ENCODE measurements around the gene TRPM3. TPM values are rescaled to one million over a fixed set of nuclear protein-coding genes. Genes with fewer than 3 reads are reported as not detected.

Gene TRPM3
- total RNA-seq, 2 donors from 2014 or later = not detected

GRCh38 chr9:71120501-71121247 is 747 bp downstream of the TRPM3 start:
- ATAC-seq (replicated peaks) = no peak

GRCh38 chr9:71119746-71120145 is 1.7 kb downstream of the TRPM3 start:
- Mint-ChIP-seq H3K36me3 (ENCODE audit: low read depth) (no peaks in the 10 kb centered on the region), H3K27ac (no peak overlapping the region), H3K9me3 (no peaks in the 10 kb centered on the region), H3K4me3 (no peak overlapping the region), H3K27me3 (peaks cover 18% of the 10 kb centered on the region), H3K4me1 (no peaks in the 10 kb centered on the region)
- ATAC-seq (replicated peaks) = no peak

More at GRCh38 chr9:71120501-71121247, 747 bp downstream of the TRPM3 start:
- Mint-ChIP-seq H3K27ac (no peak overlapping the region), H3K4me3 (no peak overlapping the region), H3K9me3 (no peaks in the 10 kb centered on the region), H3K36me3 (ENCODE audit: low read depth) (no peaks in the 10 kb centered on the region), H3K27me3 (peaks cover 23% of the 10 kb centered on the region), H3K4me1 (no peaks in the 10 kb centered on the region)

- Mint-ChIP-seq H3K9me3 (no peaks in the 10 kb centered on the region), H3K4me1 (no peaks in the 10 kb centered on the region), H3K27ac (no peak overlapping the region), H3K36me3 (ENCODE audit: low read depth) (no peaks in the 10 kb centered on the region), H3K4me3 (no peak overlapping the region), H3K27me3 (peaks cover 15% of the 10 kb centered on the region)
- ATAC-seq (replicated peaks) = no peak
These were observed 3.1 kb downstream of the TRPM3 start for GRCh38 chr9:71118324-71118723.

GRCh38 chr9:71115448-71115975 is 5.9 kb downstream of the TRPM3 start:
- Mint-ChIP-seq H3K4me1 (no peaks in the 10 kb centered on the region), H3K4me3 (no peak overlapping the region), H3K27ac (no peak overlapping the region), H3K36me3 (ENCODE audit: low read depth) (no peaks in the 10 kb centered on the region), H3K9me3 (no peaks in the 10 kb centered on the region), H3K27me3 (peaks cover 7% of the 10 kb centered on the region)
- ATAC-seq (replicated peaks) = no peak

GRCh38 chr9:71112866-71113265 is 8.6 kb downstream of the TRPM3 start:
- H3K27ac Mint-ChIP-seq = no peak overlapping the region
- H3K9me3 Mint-ChIP-seq = no peaks in the 10 kb centered on the region
- no peak for ATAC-seq (replicated peaks)
- no peak overlapping the region for H3K4me3 Mint-ChIP-seq
- no peaks in the 10 kb centered on the region for H3K36me3 Mint-ChIP-seq (ENCODE audit: low read depth)
- H3K27me3 Mint-ChIP-seq = peaks cover 4% of the 10 kb centered on the region
- no peaks in the 10 kb centered on the region for H3K4me1 Mint-ChIP-seq

- Mint-ChIP-seq H3K27ac (no peak overlapping the region), H3K4me1 (no peaks in the 10 kb centered on the region), H3K9me3 (no peaks in the 10 kb centered on the region), H3K36me3 (ENCODE audit: low read depth) (no peaks in the 10 kb centered on the region), H3K4me3 (no peak overlapping the region), H3K27me3 (no peaks in the 10 kb centered on the region)
- ATAC-seq (replicated peaks) = no peak
These were observed 12.5 kb downstream of the TRPM3 start for GRCh38 chr9:71108937-71109336.

- no peaks in the 10 kb centered on the region for H3K9me3 Mint-ChIP-seq
- ATAC-seq (replicated peaks) = no peak
- no peak overlapping the region for H3K4me3 Mint-ChIP-seq
- no peaks in the 10 kb centered on the region for H3K4me1 Mint-ChIP-seq
- H3K27ac Mint-ChIP-seq = no peak overlapping the region
- no peaks in the 10 kb centered on the region for H3K27me3 Mint-ChIP-seq
- no peaks in the 10 kb centered on the region for H3K36me3 Mint-ChIP-seq (ENCODE audit: low read depth)
These were observed 14.4 kb downstream of the TRPM3 start for GRCh38 chr9:71106992-71107391.

- no peak for ATAC-seq (replicated peaks)
- no peak overlapping the region for H3K4me3 Mint-ChIP-seq
- no peaks in the 10 kb centered on the region for H3K4me1 Mint-ChIP-seq
- no peaks in the 10 kb centered on the region for H3K27me3 Mint-ChIP-seq
- H3K9me3 Mint-ChIP-seq = no peaks in the 10 kb centered on the region
- H3K36me3 Mint-ChIP-seq (ENCODE audit: low read depth) = no peaks in the 10 kb centered on the region
- H3K27ac Mint-ChIP-seq = no peak overlapping the region
These were observed 16.2 kb downstream of the TRPM3 start for GRCh38 chr9:71105192-71105591.

GRCh38 chr9:71098801-71099200 is 22.6 kb downstream of the TRPM3 start:
- no peak for ATAC-seq (replicated peaks)
- H3K27me3 Mint-ChIP-seq = no peaks in the 10 kb centered on the region
- no peak overlapping the region for H3K4me3 Mint-ChIP-seq
- no peaks in the 10 kb centered on the region for H3K9me3 Mint-ChIP-seq
- H3K36me3 Mint-ChIP-seq (ENCODE audit: low read depth) = no peaks in the 10 kb centered on the region
- H3K4me1 Mint-ChIP-seq = no peaks in the 10 kb centered on the region
- H3K27ac Mint-ChIP-seq = no peak overlapping the region

- H3K4me3 Mint-ChIP-seq = no peak overlapping the region
- no peak overlapping the region for H3K27ac Mint-ChIP-seq
- no peaks in the 10 kb centered on the region for H3K36me3 Mint-ChIP-seq (ENCODE audit: low read depth)
- H3K9me3 Mint-ChIP-seq = no peaks in the 10 kb centered on the region
- no peaks in the 10 kb centered on the region for H3K27me3 Mint-ChIP-seq
- no peaks in the 10 kb centered on the region for H3K4me1 Mint-ChIP-seq
- ATAC-seq (replicated peaks) = no peak
These were observed 23.8 kb downstream of the TRPM3 start for GRCh38 chr9:71097671-71098070.

GRCh38 chr9:71096421-71097108 is 24.9 kb downstream of the TRPM3 start:
- no peak overlapping the region for H3K4me3 Mint-ChIP-seq
- ATAC-seq (replicated peaks) = no peak
- H3K36me3 Mint-ChIP-seq (ENCODE audit: low read depth) = no peaks in the 10 kb centered on the region
- no peaks in the 10 kb centered on the region for H3K4me1 Mint-ChIP-seq
- H3K27ac Mint-ChIP-seq = no peak overlapping the region
- no peaks in the 10 kb centered on the region for H3K27me3 Mint-ChIP-seq
- no peaks in the 10 kb centered on the region for H3K9me3 Mint-ChIP-seq

- H3K9me3 Mint-ChIP-seq = no peaks in the 10 kb centered on the region
- no peak overlapping the region for H3K4me3 Mint-ChIP-seq
- H3K27me3 Mint-ChIP-seq = no peaks in the 10 kb centered on the region
- no peaks in the 10 kb centered on the region for H3K36me3 Mint-ChIP-seq (ENCODE audit: low read depth)
- no peak for ATAC-seq (replicated peaks)
- no peaks in the 10 kb centered on the region for H3K4me1 Mint-ChIP-seq
- H3K27ac Mint-ChIP-seq = no peak overlapping the region
These were observed 26.6 kb downstream of the TRPM3 start for GRCh38 chr9:71094708-71095251.

GRCh38 chr9:71090896-71091295 is 30.5 kb downstream of the TRPM3 start:
- Mint-ChIP-seq H3K4me1 (no peaks in the 10 kb centered on the region), H3K9me3 (no peaks in the 10 kb centered on the region), H3K27ac (no peak overlapping the region), H3K27me3 (no peaks in the 10 kb centered on the region), H3K36me3 (ENCODE audit: low read depth) (no peaks in the 10 kb centered on the region), H3K4me3 (no peak overlapping the region)
- ATAC-seq (replicated peaks) = no peak

GRCh38 chr9:71079451-71079850 is 42.0 kb downstream of the TRPM3 start:
- H3K4me3 Mint-ChIP-seq = no peak overlapping the region
- no peak for ATAC-seq (replicated peaks)
- H3K27ac Mint-ChIP-seq = no peak overlapping the region
- no peaks in the 10 kb centered on the region for H3K4me1 Mint-ChIP-seq
- peaks cover 3% of the 10 kb centered on the region for H3K9me3 Mint-ChIP-seq
- H3K36me3 Mint-ChIP-seq (ENCODE audit: low read depth) = no peaks in the 10 kb centered on the region
- H3K27me3 Mint-ChIP-seq = peaks cover 3% of the 10 kb centered on the region

GRCh38 chr9:71076096-71076495 is 45.3 kb downstream of the TRPM3 start:
- peaks cover 3% of the 10 kb centered on the region for H3K27me3 Mint-ChIP-seq
- H3K4me1 Mint-ChIP-seq = no peaks in the 10 kb centered on the region
- ATAC-seq (replicated peaks) = no peak
- H3K9me3 Mint-ChIP-seq = no peaks in the 10 kb centered on the region
- no peaks in the 10 kb centered on the region for H3K36me3 Mint-ChIP-seq (ENCODE audit: low read depth)
- H3K4me3 Mint-ChIP-seq = no peak overlapping the region
- H3K27ac Mint-ChIP-seq = no peak overlapping the region

Data from activated T-helper 17 cell treated with anti-CD3 and anti-CD28 coated beads, Interleukin-2, amount 50 U/mL, for 72 hours (primary cell).